NCI-H1417 treated with DMSO at 0.1 percent for 48 hours (cell line): ENCODE measurements around the gene YWHAE.
"Not testable (repeated sequence)": the region's sequence is repeated elsewhere in the genome, so short reads cannot be mapped to it uniquely, and the experiment has no call there.

Experiments
- DNase-seq: peaks from one replicate; lab custom pipeline; 2025; lab: John Stamatoyannopoulos, UW

Gene YWHAE

GRCh38 chr17:1412185-1413110 is 12.4 kb upstream of the YWHAE start:
- DNase-seq, result no peak

- no peak for DNase-seq
Observed at GRCh38 chr17:1402262-1402586, 2.2 kb upstream of the YWHAE start.

GRCh38 chr17:1398931-1399678 is 917 bp downstream of the YWHAE start:
- no peak for DNase-seq

GRCh38 chr17:1398028-1398427 is 2.0 kb downstream of the YWHAE start:
- no peak for DNase-seq

- not testable (repeated sequence) for DNase-seq
Observed at GRCh38 chr17:1395876-1396665, 4.0 kb downstream of the YWHAE start.

- DNase-seq, result no peak
Observed at GRCh38 chr17:1391577-1391976, 8.4 kb downstream of the YWHAE start.

- no peak for DNase-seq
Observed at GRCh38 chr17:1390432-1391367, 9.3 kb downstream of the YWHAE start.

GRCh38 chr17:1387490-1388227 is 12.4 kb downstream of the YWHAE start:
- not testable (repeated sequence) for DNase-seq

- DNase-seq, result not testable (repeated sequence)
Observed at GRCh38 chr17:1386675-1387190, 13.3 kb downstream of the YWHAE start.

- no peak for DNase-seq
Observed at GRCh38 chr17:1386265-1386664, 13.8 kb downstream of the YWHAE start.

GRCh38 chr17:1385861-1386260 is 14.2 kb downstream of the YWHAE start:
- DNase-seq, result no peak

GRCh38 chr17:1384905-1385435 is 15.1 kb downstream of the YWHAE start:
- DNase-seq, result no peak

GRCh38 chr17:1379930-1380313 is 20.1 kb downstream of the YWHAE start:
- DNase-seq, result no peak

GRCh38 chr17:1379208-1379929 is 20.7 kb downstream of the YWHAE start:
- DNase-seq, result no peak

- not testable (repeated sequence) for DNase-seq
Observed at GRCh38 chr17:1378476-1378860, 21.6 kb downstream of the YWHAE start.

GRCh38 chr17:1377334-1377733 is 22.7 kb downstream of the YWHAE start:
- no peak for DNase-seq

- no peak for DNase-seq
Observed at GRCh38 chr17:1376061-1376460, 24.0 kb downstream of the YWHAE start.

GRCh38 chr17:1375615-1376014 is 24.4 kb downstream of the YWHAE start:
- no peak for DNase-seq

GRCh38 chr17:1374431-1375177 is 25.4 kb downstream of the YWHAE start:
- DNase-seq, result no peak
